Measurements from ENCODE around the gene CHN2.

CHN2 gene

GRCh38 chr7:29287366-29287765 lies 92.8 kb downstream of the CHN2 start:
- no peak for DNase-seq

- peak; percentile 13 for DNase-seq
These were observed 93.9 kb downstream of the CHN2 start for GRCh38 chr7:29288181-29289091.

GRCh38 chr7:29289156-29290021 lies 94.8 kb downstream of the CHN2 start:
- peak; percentile 50 for DNase-seq

GRCh38 chr7:29290829-29291228 lies 96.3 kb downstream of the CHN2 start:
- no peak for DNase-seq

DNA sequence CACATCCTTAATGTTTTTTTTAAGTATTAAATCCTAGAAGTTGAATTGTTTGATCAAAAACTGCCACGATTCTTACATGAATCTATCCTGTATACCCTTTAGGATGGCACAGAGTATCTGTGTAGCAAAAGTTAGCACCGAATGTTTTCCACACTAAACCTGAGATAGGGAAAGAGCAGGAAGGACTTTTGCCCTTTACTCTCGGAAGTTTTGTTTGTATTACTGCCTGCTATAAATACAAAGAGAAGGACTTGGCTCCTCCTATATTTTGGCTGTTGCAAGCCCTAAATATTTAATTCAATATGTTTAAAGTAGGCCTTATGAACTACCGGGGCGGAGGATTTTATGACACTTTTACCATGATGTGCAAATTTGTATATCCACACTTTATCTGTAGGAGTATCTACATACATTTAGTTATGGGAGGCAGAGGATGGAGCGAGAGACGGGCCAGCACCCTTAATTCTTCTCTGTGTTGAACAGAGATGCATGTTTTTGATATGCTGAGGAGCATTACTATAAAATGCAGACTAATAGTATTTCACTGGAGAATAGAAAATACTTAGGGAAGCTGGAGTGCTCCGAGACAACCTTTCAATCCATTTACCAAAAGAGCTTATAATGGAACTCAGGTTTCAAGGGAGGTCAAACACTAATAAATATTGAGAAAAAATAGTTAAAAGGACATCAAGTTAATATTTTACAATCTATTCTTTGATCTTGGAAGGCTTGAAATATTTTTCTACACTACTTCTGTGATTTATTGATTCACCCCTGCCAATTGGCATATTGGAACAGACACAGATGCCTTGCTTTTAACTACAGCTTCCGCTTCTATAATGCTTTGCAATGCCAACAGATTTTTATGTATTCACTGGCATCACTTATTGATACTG lies 97.4 kb downstream of the CHN2 start:
- no peak for DNase-seq

GRCh38 chr7:29292886-29293658 lies 98.5 kb downstream of the CHN2 start:
- DNase-seq: no peak

DNA sequence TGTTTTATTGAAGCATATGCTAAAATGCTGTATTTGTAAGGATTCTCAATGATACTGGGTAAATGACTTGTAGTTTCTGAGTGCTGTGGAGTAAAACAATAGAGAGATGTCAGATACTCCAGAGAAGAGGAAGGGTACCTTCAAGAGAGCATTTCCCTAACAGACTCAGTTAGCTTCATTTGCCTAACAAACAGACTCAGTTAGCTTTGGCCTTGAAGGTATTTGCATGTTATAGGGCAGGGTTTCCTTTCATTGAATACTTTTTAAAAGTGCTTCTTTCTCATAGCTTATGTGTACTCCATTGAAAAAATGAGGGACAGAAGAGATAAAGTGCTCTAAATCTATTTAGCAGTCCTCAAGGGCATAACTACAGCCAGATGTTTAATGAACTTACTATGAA lies 101.8 kb downstream of the CHN2 start:
- DNase-seq: no peak

- no peak for DNase-seq
These were observed 102.8 kb downstream of the CHN2 start for GRCh38 chr7:29297194-29297890.

DNA sequence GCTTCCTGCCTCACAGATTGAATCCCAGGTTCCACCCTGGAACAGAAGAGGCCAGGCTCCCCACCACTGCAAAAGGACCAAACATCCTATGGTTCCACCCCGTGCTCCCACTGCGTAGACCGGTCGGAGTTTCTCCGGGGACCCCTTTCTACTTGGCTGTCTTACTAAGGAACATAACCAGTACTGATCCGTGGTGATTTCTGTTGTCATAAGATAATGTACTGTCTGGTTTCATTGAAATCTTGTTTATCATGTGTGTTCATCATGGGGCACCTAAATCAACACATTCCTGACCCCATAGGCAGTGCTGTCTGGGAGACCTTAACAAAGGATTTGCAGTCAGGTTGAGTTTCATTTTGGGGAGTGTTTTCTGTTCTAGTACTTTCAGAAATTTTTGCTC lies 104.5 kb downstream of the CHN2 start:
- no peak for DNase-seq

GRCh38 chr7:29300026-29300480 lies 105.5 kb downstream of the CHN2 start:
- DNase-seq: no peak

- no peak for DNase-seq
These were observed 106.1 kb downstream of the CHN2 start for GRCh38 chr7:29300649-29301048.

GRCh38 chr7:29302666-29303395 lies 108.3 kb downstream of the CHN2 start:
- no peak for DNase-seq

DNA sequence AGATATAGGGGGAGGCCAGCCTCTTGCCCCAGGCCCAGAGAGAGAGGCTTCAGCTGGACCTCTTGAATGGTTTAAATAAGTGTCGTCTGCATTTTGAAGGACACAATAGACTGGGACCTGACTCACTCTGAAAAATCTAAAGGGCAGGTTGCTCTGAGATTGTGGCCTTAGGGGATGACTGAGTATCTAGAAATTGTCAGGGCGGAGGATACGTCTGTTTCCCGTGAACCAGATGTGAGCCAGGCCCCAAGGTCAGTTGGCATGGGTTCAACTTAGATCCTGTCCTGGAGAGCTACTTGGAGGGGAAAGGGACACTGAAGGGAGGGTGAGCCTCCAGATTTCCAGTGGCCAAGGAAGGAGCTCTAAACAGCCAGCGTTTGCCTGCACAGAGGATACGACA lies 110.2 kb downstream of the CHN2 start:
- DNase-seq: no peak

- DNase-seq: no peak
These were observed 111.9 kb downstream of the CHN2 start for GRCh38 chr7:29306319-29306991.

DNA sequence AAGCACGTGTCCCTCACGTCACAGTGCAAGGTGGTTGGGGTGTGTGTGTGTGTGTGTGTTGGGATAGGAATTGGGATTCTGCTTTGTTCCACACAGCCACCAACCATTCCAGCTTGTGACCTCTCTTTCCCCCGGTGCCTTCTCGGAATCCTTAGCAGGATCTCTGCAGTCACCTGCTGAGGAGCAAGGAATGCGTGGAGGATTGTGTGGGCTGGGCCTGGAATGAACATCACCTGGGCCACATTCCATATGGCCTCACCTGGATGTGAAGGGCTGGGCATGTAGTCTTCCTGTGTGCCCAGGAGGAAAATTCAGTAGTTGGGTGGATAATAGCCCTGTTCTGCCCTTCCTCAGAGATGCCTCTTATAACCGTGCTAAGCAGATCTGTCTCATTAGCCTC lies 113.8 kb downstream of the CHN2 start:
- DNase-seq: no peak

- DNase-seq: peak; percentile 24
These were observed 114.7 kb downstream of the CHN2 start for GRCh38 chr7:29309041-29309854.

GRCh38 chr7:29310625-29311024 lies 116.0 kb downstream of the CHN2 start:
- DNase-seq: no peak

GRCh38 chr7:29311314-29311713 lies 116.7 kb downstream of the CHN2 start:
- no peak for DNase-seq

- no peak for DNase-seq
These were observed 119.6 kb downstream of the CHN2 start for GRCh38 chr7:29314148-29314547.

Data from NCI-H1105 (cell line).